K562 (cell line): ENCODE data around the gene LCN12. TPM values are rescaled to one million over a fixed set of nuclear protein-coding genes. Genes with fewer than 3 reads are reported as not detected.
A peak's percentile ranks its signal among the peaks of the same experiment; 100 is the strongest.

Experiments
- COPS2 ChIP-seq: fragments of 450-650 bp; conservative IDR thresholded peaks from 2 replicates; pipeline ENCODE4 v1.6.1; 2016; ENCODE audit warnings: mild to moderate bottlenecking, moderate library complexity
- KLF13 ChIP-seq: fragments of 450-650 bp; IDR thresholded peaks from 2 replicates; pipeline ENCODE4 v1.6.1; 2016; ENCODE audit warnings: missing genetic modification characterization, low read depth, mild to moderate bottlenecking, missing compliant biosample characterization, moderate library complexity, borderline replicate concordance
- PTBP1 ChIP-seq: fragments of 200-400 bp; formaldehyde crosslinking; IDR thresholded peaks from 2 replicates; pipeline ENCODE4 v1.6.1; 2017; ENCODE audit warnings: low read depth, low read length
- RNF2 ChIP-seq: sonication (generic); IDR thresholded peaks from 2 replicates; pipeline ENCODE4 v1.6.1; 2016
- SAFB ChIP-seq: fragments of 200-400 bp; formaldehyde crosslinking; IDR thresholded peaks from 2 replicates; pipeline ENCODE4 v1.6.1; 2017; ENCODE audit warnings: low read depth, low read length, borderline replicate concordance
- SIN3B ChIP-seq: fragments of 450-650 bp; IDR thresholded peaks from 2 replicates; pipeline ENCODE4 v1.6.1; 2017; ENCODE audit warnings: low read depth, mild to moderate bottlenecking, moderate library complexity
- TAL1 ChIP-seq: fragments of 450-650 bp; IDR thresholded peaks from 2 replicates; pipeline ENCODE4 v1.6.1; 2016; ENCODE audit warnings: mild to moderate bottlenecking
- TCFL5 ChIP-seq: fragments of 250-450 bp; sonication (Bioruptor Pico); conservative IDR thresholded peaks from 2 replicates; pipeline ENCODE4 v1.6.1; 2021; ENCODE audit warnings: mild to moderate bottlenecking, moderate library complexity, matching md5 sums
- ZFX ChIP-seq: sonication (generic); formaldehyde crosslinking; IDR thresholded peaks from 2 replicates; pipeline ENCODE4 v1.8.0; 2022; ENCODE audit warnings: mild to moderate bottlenecking, missing genetic modification reagents, moderate library complexity
- ZNF143 ChIP-seq: sonication (generic); formaldehyde crosslinking; IDR thresholded peaks from 2 replicates; pipeline ENCODE4 v1.9.0; 2022; ENCODE audit warnings: mild to moderate bottlenecking, missing genetic modification reagents
- ZNF695 ChIP-seq: fragments of 450-650 bp; formaldehyde crosslinking; IDR thresholded peaks from 2 replicates; pipeline ENCODE4 v1.4.0; 2020; ENCODE audit warnings: mild to moderate bottlenecking, moderate library complexity
- polyA plus RNA-seq, 8 experiments: library from polyadenylated mRNA; depleted of rRNA in 4 of 8; stranded (reverse) in 5 of 8; unstranded in 3 of 8; fragments of >200 nt; fragmentation: Nextera tagmentation in 2 of 8; fragmentation: Illumina TruSeq in 1 of 8; extraction: Ambion mirVana in 2 of 8; extraction: Trizol in 1 of 8; gene quantifications; 2 replicates each; pipeline versions ENCODE4 v1.2.1 to v1.2.3, GENCODE V29; 2011 to 2014; ENCODE audit warnings: inconsistent platforms in 1 of 8, missing spikeins in 1 of 8
- total RNA-seq, 7 experiments: library from RNA; depleted of rRNA in 6 of 7; stranded (reverse); fragments of >200 nt in 6 of 7; fragmentation: Illumina TruSeq in 2 of 7; extraction: Trizol in 2 of 7; gene quantifications; 2 replicates each; pipeline versions ENCODE4 v1.2.1 to v1.2.3, GENCODE V29; 2011 to 2021; ENCODE audit warnings: low replicate concordance in 1 of 7
- TF ChIP-seq, protein P1 (sequence below): sonication (generic); formaldehyde crosslinking; IDR thresholded peaks from 2 replicates; pipeline ENCODE4 v1.8.0; 2022; ENCODE audit warnings: missing genetic modification reagents, mild to moderate bottlenecking, borderline replicate concordance
- TF ChIP-seq, protein P2 (sequence below): sonication (generic); formaldehyde crosslinking; IDR thresholded peaks from 2 replicates; pipeline ENCODE4 v1.8.0; 2022; ENCODE audit warnings: mild to moderate bottlenecking, missing genetic modification reagents
- TF ChIP-seq, protein P3 (sequence below): sonication (generic); formaldehyde crosslinking; IDR thresholded peaks from 2 replicates; pipeline ENCODE4 v1.8.0; 2022; ENCODE audit warnings: missing genetic modification reagents, mild to moderate bottlenecking, moderate library complexity, borderline replicate concordance
- TF ChIP-seq, protein P4 (sequence below), 2 experiments: fragments of 450-650 bp in 1 of 2; sonication (generic) in 1 of 2; formaldehyde crosslinking in 1 of 2; IDR thresholded peaks in 1 of 2; conservative IDR thresholded peaks in 1 of 2; 2 replicates each; pipeline versions ENCODE4 v1.6.1 to v1.8.1; 2016 to 2023; ENCODE audit warnings: mild to moderate bottlenecking in 2 of 2, moderate library complexity in 2 of 2, inconsistent platforms in 1 of 2, missing genetic modification reagents in 1 of 2

The LCN12 gene
- total and polyA plus RNA-seq, 9 of the 15 experiments (the other 6 are each of a cell fraction or from before 2014, with no cell fraction given) = 0.05 TPM; not detected in 8

DNA sequence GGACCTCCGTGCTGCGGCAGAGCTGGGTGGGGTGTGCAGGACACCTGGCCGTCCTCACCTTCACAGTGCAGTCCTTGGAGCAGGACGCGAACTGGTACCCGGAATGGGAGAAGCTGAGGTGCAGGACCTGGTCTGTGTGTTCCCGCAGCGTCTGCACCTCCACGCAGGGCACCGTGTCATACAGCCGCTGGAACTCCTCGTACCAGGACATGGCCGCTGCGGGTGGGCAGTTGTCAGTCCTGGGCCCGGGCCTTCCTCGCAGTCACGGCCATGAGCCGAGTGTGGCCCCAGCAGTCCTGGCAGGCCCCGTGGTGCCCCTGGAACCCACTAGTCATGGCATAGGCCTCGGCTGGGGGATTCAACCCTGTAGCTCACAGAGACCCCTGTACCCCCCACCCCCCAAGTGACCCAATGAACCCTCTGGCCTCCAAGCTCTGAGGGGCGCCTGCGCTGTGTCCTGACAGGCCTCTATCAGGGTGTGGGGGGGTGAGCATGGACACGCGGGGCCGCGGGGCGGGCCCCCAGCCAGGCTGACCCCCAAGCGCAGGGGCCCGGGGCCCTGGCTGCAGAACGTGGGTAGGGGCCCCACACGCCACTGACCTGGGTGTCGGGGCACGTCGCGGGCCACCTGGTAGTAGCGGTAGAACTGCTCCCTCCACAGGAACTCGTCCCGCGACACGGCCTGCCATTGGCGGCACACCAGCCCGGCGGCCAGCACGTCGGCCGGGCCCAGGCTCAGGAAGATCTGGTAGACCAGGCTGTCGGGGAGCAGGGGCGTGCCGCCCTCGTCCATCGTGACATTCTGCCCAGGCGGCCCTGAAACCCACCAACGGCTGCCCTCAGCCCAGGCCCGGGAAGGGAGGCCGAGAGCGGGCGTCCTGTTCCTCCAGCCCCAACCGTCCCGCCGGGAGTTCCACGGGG lies 8.5 kb upstream of the LCN12 start (continued):
- TF ChIP-seq, protein P1, sequence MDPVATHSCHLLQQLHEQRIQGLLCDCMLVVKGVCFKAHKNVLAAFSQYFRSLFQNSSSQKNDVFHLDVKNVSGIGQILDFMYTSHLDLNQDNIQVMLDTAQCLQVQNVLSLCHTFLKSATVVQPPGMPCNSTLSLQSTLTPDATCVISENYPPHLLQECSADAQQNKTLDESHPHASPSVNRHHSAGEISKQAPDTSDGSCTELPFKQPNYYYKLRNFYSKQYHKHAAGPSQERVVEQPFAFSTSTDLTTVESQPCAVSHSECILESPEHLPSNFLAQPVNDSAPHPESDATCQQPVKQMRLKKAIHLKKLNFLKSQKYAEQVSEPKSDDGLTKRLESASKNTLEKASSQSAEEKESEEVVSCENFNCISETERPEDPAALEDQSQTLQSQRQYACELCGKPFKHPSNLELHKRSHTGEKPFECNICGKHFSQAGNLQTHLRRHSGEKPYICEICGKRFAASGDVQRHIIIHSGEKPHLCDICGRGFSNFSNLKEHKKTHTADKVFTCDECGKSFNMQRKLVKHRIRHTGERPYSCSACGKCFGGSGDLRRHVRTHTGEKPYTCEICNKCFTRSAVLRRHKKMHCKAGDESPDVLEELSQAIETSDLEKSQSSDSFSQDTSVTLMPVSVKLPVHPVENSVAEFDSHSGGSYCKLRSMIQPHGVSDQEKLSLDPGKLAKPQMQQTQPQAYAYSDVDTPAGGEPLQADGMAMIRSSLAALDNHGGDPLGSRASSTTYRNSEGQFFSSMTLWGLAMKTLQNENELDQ (CRISPR knock-in tag) = no peak
- TF ChIP-seq TCFL5 (no peak), SIN3B (no peak), SAFB (peak; percentile 57; the same call in 1 of the 2 replicates), ZFX (CRISPR knock-in tag) (peak; percentile 13; the same call in 1 of the 2 replicates), PTBP1 (no peak), RNF2 (no peak), ZNF695 (no peak), KLF13 (0 out of 2 replicates have a peak, but pooled peaks have one; percentile 30), TAL1 (no peak), COPS2 (no peak), ZNF143 (CRISPR knock-in tag) (no peak)
- TF ChIP-seq, protein P2, sequence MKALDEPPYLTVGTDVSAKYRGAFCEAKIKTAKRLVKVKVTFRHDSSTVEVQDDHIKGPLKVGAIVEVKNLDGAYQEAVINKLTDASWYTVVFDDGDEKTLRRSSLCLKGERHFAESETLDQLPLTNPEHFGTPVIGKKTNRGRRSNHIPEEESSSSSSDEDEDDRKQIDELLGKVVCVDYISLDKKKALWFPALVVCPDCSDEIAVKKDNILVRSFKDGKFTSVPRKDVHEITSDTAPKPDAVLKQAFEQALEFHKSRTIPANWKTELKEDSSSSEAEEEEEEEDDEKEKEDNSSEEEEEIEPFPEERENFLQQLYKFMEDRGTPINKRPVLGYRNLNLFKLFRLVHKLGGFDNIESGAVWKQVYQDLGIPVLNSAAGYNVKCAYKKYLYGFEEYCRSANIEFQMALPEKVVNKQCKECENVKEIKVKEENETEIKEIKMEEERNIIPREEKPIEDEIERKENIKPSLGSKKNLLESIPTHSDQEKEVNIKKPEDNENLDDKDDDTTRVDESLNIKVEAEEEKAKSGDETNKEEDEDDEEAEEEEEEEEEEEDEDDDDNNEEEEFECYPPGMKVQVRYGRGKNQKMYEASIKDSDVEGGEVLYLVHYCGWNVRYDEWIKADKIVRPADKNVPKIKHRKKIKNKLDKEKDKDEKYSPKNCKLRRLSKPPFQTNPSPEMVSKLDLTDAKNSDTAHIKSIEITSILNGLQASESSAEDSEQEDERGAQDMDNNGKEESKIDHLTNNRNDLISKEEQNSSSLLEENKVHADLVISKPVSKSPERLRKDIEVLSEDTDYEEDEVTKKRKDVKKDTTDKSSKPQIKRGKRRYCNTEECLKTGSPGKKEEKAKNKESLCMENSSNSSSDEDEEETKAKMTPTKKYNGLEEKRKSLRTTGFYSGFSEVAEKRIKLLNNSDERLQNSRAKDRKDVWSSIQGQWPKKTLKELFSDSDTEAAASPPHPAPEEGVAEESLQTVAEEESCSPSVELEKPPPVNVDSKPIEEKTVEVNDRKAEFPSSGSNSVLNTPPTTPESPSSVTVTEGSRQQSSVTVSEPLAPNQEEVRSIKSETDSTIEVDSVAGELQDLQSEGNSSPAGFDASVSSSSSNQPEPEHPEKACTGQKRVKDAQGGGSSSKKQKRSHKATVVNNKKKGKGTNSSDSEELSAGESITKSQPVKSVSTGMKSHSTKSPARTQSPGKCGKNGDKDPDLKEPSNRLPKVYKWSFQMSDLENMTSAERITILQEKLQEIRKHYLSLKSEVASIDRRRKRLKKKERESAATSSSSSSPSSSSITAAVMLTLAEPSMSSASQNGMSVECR (CRISPR knock-in tag) = peak; percentile 53; the same call in 1 of the 2 replicates
- TF ChIP-seq, protein P3, sequence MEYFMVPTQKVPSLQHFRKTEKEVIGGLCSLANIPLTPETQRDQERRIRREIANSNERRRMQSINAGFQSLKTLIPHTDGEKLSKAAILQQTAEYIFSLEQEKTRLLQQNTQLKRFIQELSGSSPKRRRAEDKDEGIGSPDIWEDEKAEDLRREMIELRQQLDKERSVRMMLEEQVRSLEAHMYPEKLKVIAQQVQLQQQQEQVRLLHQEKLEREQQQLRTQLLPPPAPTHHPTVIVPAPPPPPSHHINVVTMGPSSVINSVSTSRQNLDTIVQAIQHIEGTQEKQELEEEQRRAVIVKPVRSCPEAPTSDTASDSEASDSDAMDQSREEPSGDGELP (CRISPR knock-in tag) = peak; percentile 44; the same call in 1 of the 2 replicates
- TF ChIP-seq, protein P4, sequence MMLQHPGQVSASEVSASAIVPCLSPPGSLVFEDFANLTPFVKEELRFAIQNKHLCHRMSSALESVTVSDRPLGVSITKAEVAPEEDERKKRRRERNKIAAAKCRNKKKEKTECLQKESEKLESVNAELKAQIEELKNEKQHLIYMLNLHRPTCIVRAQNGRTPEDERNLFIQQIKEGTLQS (IDR thresholded peaks at IDR 0.05) = no peak
- TF ChIP-seq, protein P4 (CRISPR knock-in tag; conservative IDR thresholded peaks at IDR 0.05) = 0 out of 2 replicates have a peak, but pooled peaks have one; percentile 2
